ENCODE measurements around the gene SERPINC1. TPM values are rescaled to one million over a fixed set of nuclear protein-coding genes. Genes with fewer than 3 reads are reported as not detected.
A peak's percentile ranks its signal among the peaks of the same experiment; 100 is the strongest.

Gene SERPINC1
- total and polyA plus RNA-seq, 9 of the 15 experiments (the other 6 are each of a cell fraction or from before 2014, with no cell fraction given) = 0.07 to 1.2 (median 0.50) TPM

DNA sequence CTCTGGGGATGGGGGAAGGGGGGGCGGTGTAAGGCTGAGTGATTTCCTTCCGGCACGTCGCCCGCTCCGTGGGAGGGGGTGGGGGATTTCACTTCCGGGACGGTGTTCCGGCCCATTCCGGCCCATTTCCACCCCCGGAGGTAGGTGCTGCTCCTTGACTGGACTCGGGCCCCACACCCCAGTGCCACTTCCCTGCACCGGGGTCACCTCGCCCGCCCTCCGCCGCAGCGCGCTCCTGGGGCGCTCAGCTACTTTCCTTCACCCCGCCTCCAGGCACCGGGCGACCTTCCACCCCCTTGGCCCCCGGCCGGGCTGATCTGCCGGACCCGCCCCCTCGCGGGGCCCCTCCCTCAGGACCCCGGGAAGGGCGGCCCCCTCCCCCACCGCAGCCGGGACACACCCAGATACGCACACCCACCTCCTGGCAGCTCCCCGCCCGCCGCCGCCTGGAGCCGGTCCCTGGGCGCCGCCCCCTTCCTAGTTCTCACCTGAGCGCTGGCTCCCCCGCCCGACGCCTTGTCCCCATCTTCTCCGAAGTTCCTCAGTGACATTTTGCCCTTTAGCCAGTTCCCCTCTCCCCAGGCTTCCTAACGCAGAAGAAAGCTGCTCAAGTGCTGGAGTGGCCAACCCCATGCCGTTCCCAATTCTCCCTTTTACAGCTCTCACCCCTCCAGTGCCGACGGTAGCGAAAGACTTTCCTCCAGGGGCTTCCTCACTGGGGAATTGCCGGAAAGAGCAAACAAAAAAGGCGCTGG, 48.7 kb downstream of the SERPINC1 start, which contains the start of gene ZBTB37 (continued):
- TF ChIP-seq ZNF76 (CRISPR knock-in tag; IDR thresholded peaks at IDR 0.05; ENCODE audit: borderline replicate concordance) (0 out of 2 replicates have a peak, but pooled peaks have one; percentile 62), PHTF2 (CRISPR knock-in tag; IDR thresholded peaks at IDR 0.05) (no peak), ARID3A (IDR thresholded peaks at IDR 0.05; ENCODE audit: borderline replicate concordance, low read depth, low read length) (no peak), RBM15 (IDR thresholded peaks at IDR 0.05; ENCODE audit: insufficient read depth, low read length) (no peak), HNRNPLL (IDR thresholded peaks at IDR 0.05; ENCODE audit: low read depth, low read length, poor library complexity, severe bottlenecking) (peak; percentile 19), ZSCAN29 (IDR thresholded peaks at IDR 0.05) (peak; percentile 75; the same call in 1 of the 2 replicates), POLR2A (conservative IDR thresholded peaks at IDR 0.05) (no peak; the same call in 1 of the 2 replicates), LCOR (CRISPR knock-in tag; IDR thresholded peaks at IDR 0.05) (peak; percentile 78), MIER1 (IDR thresholded peaks at IDR 0.05; ENCODE audit: low read depth) (0 out of 2 replicates have a peak, but pooled peaks have one; percentile 67), ELF4 (CRISPR knock-in tag; IDR thresholded peaks at IDR 0.05) (0 out of 2 replicates have a peak, but pooled peaks have one; percentile 21), ZBTB9 (CRISPR knock-in tag; IDR thresholded peaks at IDR 0.05) (peak; percentile 46; the same call in 1 of the 2 replicates), U2AF1 (optimal IDR thresholded peaks at IDR 0.05; ENCODE audit: low read depth, low read length) (no peak), HCFC1 (IDR thresholded peaks at IDR 0.05; ENCODE audit: low read depth, low read length) (peak; percentile 51), FOXJ2 (tag; IDR thresholded peaks at IDR 0.05) (peak; percentile 40; the same call in 1 of the 2 replicates), TAL1 (IDR thresholded peaks at IDR 0.05) (peak; percentile 25), MCM7 (IDR thresholded peaks at IDR 0.05) (no peak), DMBX1 (CRISPR knock-in tag; IDR thresholded peaks at IDR 0.05; ENCODE audit: borderline replicate concordance) (peak; percentile 17; the same call in 1 of the 2 replicates), CHD2 (IDR thresholded peaks at IDR 0.05; ENCODE audit: low read depth, low read length) (peak; percentile 43), ELF1 (tag; IDR thresholded peaks at IDR 0.05) (peak; percentile 98), ARID3B (CRISPR knock-in tag; IDR thresholded peaks at IDR 0.05; ENCODE audit: borderline replicate concordance) (no peak), CXXC5 (CRISPR knock-in tag; IDR thresholded peaks at IDR 0.05) (peak; percentile 76), ARID1B (IDR thresholded peaks at IDR 0.05) (peak; percentile 55), BRD9 (IDR thresholded peaks at IDR 0.05; ENCODE audit: low read depth, partially characterized antibody) (peak; percentile 50)
- TF ChIP-seq, protein P1, sequence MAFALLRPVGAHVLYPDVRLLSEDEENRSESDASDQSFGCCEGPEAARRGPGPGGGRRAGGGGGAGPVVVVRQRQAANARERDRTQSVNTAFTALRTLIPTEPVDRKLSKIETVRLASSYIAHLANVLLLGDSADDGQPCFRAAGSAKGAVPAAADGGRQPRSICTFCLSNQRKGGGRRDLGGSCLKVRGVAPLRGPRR (CRISPR knock-in tag; IDR thresholded peaks at IDR 0.05) = no peak

Measured in K562 (cell line).